ENCODE results near the gene APBB2.

Gene APBB2

DNA sequence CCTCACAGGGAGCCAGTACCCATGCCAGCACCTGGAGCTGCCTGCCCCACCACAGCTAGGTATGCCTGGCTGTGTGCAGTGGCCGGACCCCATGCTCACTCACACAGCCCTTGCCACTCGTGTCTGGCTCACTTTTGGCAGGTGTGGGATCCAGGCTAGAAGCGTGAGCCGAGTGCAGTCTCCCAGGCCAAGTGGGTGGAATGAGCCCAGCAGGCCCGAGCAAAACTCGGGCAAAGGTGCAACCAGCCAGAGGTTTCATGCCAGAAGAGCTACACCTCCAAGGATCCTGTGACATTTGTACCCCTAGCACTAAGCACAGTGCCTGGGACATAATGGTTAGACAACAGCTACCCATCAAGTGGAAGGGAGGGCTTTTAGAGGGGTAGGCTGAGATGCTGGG, 246.8 kb downstream of the APBB2 start:
- no peak for DNase-seq

GRCh38 chr4:40966091-40966490, 248.3 kb downstream of the APBB2 start:
- no peak for DNase-seq

DNA sequence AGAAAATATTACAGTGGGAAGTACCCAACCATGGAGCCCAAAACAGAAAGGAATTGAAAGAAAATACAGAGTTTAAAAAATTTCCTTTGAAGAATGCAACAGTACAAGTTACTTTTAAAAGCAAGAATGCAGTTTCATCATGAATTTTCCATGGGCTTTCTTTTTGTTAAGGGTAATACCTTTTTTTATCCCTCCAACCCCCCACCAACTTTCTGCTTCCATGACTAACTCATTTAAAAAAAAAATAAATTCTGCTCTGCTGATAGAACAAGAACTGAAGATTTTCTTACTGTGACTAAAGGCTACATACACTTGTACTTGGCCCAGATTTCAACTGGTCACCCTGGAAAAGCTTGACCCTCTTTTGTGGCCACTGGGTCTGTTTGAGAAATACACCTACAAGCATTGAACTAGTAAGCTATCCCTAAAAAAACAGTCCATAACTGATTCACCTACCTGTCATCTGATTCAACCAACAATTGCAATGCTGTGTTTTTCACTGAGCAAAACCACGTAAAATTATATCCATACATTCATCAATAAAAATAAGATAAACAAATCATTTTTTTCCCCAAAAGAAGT, 250.4 kb downstream of the APBB2 start:
- DNase-seq: no peak

- DNase-seq: no peak
These were observed 251.7 kb downstream of the APBB2 start for GRCh38 chr4:40962551-40963180.

- no peak for DNase-seq
These were observed 253.4 kb downstream of the APBB2 start for GRCh38 chr4:40960941-40961340.

GRCh38 chr4:40957281-40957680, 257.1 kb downstream of the APBB2 start:
- no peak for DNase-seq

- no peak for DNase-seq
These were observed 257.6 kb downstream of the APBB2 start for GRCh38 chr4:40956721-40957255.

DNA sequence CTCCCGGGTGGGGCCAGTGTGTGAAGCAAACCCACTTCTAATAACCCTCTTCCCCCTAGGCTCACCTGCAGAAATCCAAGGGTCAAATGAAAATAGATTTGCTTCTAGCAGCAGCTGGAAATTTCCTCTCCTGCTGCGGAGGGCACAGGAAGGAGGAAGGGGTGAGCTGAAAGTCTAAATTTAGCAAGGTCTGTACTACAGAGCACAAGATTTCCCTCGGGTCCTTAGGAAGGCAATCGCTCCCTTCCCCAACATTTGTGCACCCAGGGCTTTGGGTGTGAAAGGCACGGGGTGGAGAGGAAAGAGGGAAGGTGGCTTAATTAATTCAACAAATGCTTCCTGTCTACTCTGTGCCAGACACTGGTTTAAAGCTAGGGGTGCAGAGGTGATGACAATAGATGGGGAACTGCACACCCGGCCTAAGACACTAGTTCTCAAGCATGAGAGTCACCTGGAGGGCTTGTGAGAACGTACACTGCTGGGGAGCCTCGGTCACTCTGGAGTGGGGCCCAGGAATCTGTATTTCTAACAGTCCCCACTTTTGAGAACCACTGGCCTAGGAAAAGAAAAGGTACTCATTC, 260.2 kb downstream of the APBB2 start:
- DNase-seq: no peak

DNA sequence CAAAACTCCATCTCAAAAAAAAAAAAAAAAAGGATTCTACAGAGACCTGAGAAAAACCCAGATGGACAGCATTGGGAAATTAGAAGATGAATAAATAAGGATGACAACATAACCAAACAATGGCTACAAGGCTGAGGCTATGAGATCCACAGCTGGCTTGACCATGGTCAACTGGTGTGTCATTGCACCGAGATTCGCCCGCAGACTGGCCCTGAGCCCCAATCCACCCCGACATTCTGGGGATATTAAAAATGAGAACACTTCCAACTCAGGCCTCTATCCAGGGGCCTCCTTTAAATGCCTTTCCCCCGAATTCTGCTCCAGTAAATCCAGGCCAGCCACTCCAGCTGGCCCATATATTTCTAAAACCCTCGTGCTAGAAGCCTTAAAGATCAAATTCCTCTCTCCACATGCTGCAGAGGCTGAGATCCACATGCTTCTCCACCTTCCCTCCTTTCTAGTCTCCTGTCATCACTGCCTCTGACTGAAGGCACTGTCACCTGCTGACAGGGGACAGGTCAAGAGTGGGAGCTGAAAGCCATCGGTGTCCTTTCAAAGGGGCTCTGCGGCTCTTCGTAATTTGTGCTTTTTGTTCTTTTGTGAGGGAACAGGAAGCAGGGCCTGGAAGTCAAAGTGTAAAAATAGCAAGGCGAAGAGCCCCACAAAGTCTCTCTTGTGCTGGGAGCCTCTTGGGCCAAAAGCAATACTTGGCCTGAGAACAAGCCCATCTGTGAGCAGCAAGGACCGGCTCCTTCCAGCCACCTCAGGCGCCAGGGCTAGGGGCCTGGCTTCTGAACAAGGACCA, 260.9 kb downstream of the APBB2 start:
- DNase-seq: no peak

DNA sequence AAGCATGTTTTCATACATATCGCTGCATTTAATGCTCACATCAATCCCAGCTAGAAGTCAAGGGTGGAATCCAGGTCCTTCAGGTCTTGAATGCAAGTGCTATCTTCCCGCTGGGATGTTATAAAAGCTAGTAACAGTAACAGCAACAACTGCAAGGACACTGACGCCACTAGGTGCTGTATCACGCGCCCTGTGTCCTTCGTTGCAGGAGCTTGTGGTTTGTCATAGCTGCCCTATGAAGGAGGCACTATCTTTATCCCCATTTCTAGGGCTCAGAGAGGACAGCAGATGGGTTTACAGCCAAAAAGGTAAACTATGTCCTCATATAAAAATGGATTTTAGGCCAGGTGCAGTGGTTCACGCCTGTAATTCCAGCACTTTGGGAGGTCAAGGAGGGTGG, 261.7 kb downstream of the APBB2 start:
- DNase-seq: no peak

DNA sequence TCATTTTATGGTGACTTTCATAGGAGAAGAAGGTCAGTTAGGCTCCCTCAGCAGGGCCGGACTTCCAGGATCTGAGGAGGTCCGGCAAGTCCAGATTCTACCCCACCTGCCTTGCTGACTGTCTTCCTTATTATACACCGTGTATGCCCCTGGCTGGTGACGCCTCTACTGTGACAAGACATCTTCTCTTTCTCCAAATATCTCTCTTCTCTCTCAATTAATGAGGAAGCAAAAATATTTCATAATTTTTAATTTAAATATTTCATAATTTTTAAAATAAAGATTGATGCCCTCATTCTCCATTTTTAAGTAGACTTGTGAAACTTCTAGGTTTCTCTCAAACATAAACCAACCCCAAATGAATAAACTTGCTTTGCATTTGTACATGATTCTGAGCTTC, 262.1 kb downstream of the APBB2 start:
- DNase-seq: no peak

GRCh38 chr4:40951026-40951425, 263.3 kb downstream of the APBB2 start:
- no peak for DNase-seq

DNA sequence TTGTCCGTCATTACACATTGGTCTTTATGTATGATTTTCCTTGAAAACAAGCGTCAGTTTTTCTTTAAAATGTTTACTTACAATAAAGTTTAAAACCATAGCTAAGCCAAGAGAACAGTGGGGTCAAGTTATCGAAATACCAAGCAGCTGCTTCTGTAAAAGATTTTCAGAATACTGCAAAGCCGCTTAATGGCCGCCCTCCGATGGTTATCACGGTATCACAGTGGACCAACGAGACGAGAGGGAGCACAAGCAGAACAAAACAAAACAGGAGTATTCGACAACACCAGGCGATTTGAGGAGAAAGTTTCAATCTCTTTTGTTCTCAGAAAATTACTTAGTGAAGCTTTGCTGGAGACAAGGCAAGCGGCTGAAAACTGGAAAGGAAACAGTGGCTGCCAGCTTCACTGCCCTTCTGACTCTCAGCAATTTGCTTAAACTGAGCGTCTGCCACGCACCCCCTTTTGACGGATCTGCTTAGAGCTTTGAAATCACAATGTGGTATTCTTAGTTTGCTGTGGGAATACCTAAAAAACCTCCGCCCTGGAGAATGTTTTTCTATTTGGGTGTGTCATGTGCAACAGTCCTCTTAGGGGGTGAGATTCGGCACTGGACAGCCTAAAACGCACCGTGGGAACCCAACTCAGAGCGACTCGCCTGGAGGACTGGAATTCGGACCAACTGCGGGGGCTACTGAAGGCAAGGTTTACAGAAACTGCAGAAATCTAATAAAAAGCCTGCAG, 264.8 kb downstream of the APBB2 start:
- no peak for DNase-seq

DNA sequence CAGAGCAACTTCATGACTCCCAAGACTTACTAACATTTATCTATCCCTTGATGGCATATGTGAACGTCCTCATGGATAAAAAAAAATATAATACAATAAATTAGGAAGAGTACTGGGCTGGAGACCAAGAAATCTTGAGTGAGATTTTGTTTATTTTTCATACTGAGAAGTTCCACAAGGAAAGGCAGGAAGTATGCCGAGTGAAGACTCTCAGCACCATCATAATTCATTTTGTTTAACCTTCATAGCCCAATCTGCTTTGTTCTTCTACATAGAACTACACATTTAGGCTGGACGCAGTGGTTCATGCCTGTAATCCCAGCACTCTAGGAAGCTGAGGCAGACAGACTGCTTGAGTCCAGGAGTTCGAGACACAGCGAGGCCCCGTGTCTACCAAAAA, 266.3 kb downstream of the APBB2 start:
- DNase-seq: no peak

DNA sequence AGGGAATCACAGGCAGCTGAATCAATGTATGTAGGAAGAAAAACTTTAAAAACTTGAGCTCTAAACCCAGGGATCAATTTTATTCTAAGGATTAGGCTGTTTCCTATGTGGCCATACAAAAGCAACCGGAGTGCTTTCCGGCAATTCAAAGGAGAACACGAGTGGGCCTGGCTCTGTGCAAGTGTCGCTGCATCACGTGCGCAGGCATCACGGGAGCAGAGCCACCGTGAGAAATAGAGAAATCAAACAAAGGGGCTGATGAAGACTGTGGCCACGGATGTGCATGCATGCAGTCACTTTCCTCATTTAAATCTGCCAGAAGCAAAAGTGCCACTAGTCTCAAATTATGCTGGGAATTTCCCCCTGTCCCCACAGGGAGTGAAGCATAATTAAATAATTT, 267.7 kb downstream of the APBB2 start:
- DNase-seq: no peak

DNA sequence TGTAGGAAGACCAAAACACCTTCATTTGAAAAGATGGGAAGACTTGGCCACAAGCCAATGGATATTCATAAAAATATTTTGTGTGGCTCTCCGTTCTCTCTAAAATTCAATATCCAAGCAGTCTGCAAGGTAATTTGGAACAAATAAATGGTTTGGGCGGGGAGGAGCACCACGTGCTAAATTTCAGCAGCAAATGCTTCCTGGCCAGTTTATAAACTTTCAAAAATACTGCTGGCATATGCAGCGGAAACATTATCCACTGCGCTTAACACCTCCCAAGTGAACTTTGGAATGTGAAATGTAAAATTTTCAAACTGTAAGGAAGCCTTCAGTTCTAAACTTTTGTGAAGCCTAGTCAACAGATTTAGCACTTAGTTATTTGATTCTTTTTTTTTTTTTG, 273.6 kb downstream of the APBB2 start:
- no peak for DNase-seq

DNA sequence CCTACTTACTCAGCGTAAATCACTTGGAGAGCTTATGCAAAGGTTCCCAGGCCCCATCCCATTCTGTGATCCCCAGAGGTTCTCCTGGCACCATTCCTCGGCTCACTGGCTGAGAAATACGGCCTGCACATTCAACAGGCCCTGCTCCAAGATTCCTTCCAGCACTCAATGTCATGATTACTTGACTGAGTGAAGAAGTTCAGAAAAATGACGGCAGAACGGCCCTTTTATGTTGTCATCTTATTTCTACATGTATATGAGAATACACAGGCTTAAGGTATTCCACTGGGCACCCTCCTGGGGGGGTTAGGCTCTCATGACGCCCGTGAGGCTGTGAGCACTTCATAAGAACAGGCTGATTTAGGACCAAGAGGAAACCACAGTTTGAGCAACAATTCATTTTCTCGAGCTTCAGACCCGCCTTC, 274.0 kb downstream of the APBB2 start:
- no peak for DNase-seq

GRCh38 chr4:40939856-40940255, 274.5 kb downstream of the APBB2 start:
- no peak for DNase-seq

GRCh38 chr4:40938337-40938736, 276.0 kb downstream of the APBB2 start:
- no peak for DNase-seq

GRCh38 chr4:40937140-40937725, 277.1 kb downstream of the APBB2 start:
- no peak for DNase-seq

DNA sequence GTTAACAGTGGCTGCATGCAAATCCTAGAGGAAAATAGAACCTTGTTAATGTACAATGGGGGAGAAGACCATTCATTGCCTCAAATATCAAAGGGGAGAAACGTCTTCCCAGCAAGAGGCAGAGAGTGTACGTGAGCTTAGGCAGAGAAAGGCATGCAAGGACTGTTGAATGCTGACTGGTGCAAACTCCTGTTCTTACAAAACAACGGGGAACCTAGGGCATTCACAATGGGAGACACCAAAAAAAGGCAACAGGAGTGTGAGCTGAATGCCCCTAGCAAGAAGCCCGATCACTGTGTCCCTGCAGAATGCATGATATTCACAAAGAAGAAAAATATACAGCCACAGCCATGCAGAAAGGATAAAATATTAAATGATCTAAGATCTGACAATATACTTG, 279.7 kb downstream of the APBB2 start:
- no peak for DNase-seq

DNA sequence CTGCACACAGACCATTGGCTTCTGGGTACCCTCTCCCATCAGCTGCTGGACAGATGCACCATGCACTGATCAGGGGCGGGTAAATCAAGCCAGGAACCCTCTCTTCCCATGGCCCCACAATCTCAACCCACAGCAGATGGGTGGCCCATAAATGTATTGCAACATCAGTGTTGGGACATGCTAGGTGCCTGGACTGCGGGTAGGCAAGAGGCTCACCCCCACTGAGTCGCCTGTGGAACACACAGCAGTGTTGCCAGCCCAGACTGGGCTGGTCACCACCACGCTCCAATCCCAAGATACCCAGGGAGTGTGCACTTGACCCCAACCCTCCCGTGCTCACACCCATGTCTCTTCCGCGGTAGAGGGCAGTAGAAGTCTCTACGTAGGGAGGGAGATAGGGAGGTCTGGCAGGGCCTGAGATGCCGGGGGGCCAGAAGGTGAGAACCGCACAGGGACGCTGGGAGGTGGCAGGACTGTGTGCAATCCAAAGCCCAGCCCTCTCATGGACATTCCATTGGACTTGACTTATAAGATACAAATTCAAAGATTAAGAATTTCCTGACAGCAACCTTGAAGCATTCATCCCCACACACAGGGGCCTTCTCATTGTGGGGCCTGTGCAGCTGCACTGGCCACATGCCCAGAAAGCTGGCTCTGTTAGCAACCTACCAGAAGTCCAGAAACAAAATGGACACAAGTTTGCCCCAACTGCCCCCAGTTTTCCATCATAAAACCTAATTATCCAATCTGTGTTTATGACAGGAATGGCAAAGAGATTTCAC, 280.9 kb downstream of the APBB2 start:
- DNase-seq: no peak

All from NCI-H1417 (cell line).